GM10266 (cell line): ENCODE results near the gene PNPLA7.

Source experiments
- DNase-seq: peaks from one replicate; pipeline ENCODE4 v3.0.0; 2012; ENCODE audit errors: extremely low spot score
- CTCF ChIP-seq: IDR thresholded peaks from 2 replicates; pipeline ENCODE4 v1.5.1; 2012; ENCODE audit warnings: mild to moderate bottlenecking, low read depth; ENCODE audit not compliant: control insufficient read depth, insufficient read depth; ENCODE audit errors: missing control alignments

PNPLA7 gene

GRCh38 chr9:137506702-137507171 is 43.5 kb downstream of the PNPLA7 start:
- DNase-seq = no peak
- no peak for TF ChIP-seq CTCF

GRCh38 chr9:137506274-137506673 is 43.9 kb downstream of the PNPLA7 start:
- no peak for TF ChIP-seq CTCF
- no peak for DNase-seq

GRCh38 chr9:137505421-137506140 is 44.6 kb downstream of the PNPLA7 start:
- TF ChIP-seq CTCF = no peak
- no peak for DNase-seq

- DNase-seq = no peak
- no peak for TF ChIP-seq CTCF
These were observed 45.8 kb downstream of the PNPLA7 start for GRCh38 chr9:137504432-137504777.

GRCh38 chr9:137502008-137502911 is 47.9 kb downstream of the PNPLA7 start:
- no peak for TF ChIP-seq CTCF
- DNase-seq = peak; percentile 89

GRCh38 chr9:137501457-137501856 is 48.7 kb downstream of the PNPLA7 start:
- DNase-seq = no peak
- no peak for TF ChIP-seq CTCF
